ENCODE results near the gene AKT1.

The AKT1 gene

DNA sequence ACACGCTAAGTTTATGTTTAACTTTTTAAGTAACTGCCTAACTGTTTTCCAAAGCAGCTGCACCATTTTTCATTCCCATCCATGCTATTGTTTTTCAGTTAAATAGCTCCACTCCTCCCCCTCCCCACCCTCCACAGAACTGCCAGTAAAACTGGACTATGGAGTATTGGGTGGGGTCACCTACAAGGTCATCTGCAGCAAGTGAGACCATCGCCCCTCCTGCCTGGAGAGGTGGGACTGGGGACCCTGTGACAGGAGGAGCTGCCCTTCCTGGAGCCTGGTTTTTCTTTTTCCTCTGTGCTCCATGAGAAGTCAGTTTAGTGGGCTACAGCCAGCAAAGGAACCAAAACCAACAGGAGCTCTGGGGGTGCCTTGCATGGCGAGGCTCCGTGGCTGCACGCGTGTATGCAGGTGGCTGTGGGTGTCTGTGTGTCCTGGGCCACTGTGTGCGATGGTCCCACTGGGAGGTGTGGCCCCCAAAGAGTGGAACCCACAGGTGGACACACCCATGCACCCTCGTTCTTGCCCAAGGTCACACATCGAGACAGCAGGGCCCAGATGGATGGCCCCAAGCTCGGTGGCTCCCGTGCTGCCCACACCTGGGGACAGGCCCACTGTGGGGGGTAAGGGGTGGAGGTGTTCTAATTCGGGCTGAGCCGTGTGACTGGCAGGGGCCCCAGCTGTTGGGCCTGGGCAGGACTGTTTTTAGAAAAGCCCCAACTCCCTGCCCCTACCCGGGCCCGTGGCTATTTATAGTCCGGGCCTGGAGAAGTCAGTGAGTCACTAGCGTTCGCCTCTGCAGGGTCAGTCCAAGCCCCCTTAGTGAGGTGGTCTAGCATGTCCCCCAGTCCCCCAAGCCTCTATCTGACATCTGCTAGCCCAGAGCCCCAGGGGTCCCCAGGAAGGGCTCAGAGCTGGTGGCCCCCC lies 73.8 kb downstream of the AKT1 start:
- no peak for DNase-seq

Data from inflammatory macrophage treated with lipopolysaccharide for 4 hours (primary cell).